NCI-H1092 treated with DMSO at 0.1 percent for 48 hours (cell line): Measurements from ENCODE around the gene CRCP.

Source experiments
- DNase-seq: peaks from one replicate; lab custom pipeline; 2025; lab: John Stamatoyannopoulos, UW

CRCP gene

GRCh38 chr7:66189695-66190503 is 75.3 kb downstream of the CRCP start:
- DNase-seq, result no peak

GRCh38 chr7:66190504-66190857 is 75.8 kb downstream of the CRCP start:
- DNase-seq, result no peak

- no peak for DNase-seq
These were observed 78.6 kb downstream of the CRCP start for GRCh38 chr7:66193146-66193725.

GRCh38 chr7:66198469-66198868 is 83.8 kb downstream of the CRCP start:
- no peak for DNase-seq

GRCh38 chr7:66198956-66199355 is 84.3 kb downstream of the CRCP start:
- DNase-seq, result no peak

- DNase-seq, result no peak
These were observed 87.8 kb downstream of the CRCP start for GRCh38 chr7:66202441-66202840.
